LNCAP (cell line): ENCODE results near the gene AP2A2.

Source experiments
- CTCF ChIP-seq: fragments of 450-650 bp; IDR thresholded peaks from 2 replicates; pipeline ENCODE4 v1.5.1; 2017; ENCODE audit warnings: mild to moderate bottlenecking

Gene AP2A2

GRCh38 chr11:986270-986951 is 60.7 kb downstream of the AP2A2 start:
- no peak for TF ChIP-seq CTCF

- no peak for TF ChIP-seq CTCF
Measured at GRCh38 chr11:986952-987305, 61.3 kb downstream of the AP2A2 start.

GRCh38 chr11:987671-988070 is 62.0 kb downstream of the AP2A2 start:
- no peak for TF ChIP-seq CTCF

- TF ChIP-seq CTCF: no peak
Measured at GRCh38 chr11:990101-990500, 64.4 kb downstream of the AP2A2 start.

- TF ChIP-seq CTCF: no peak
Measured at GRCh38 chr11:991034-991433, 65.4 kb downstream of the AP2A2 start.

- no peak for TF ChIP-seq CTCF
Measured at GRCh38 chr11:991711-992307, 66.1 kb downstream of the AP2A2 start.

GRCh38 chr11:992577-992976 is 66.9 kb downstream of the AP2A2 start:
- TF ChIP-seq CTCF: no peak
